ENCODE measurements around the gene CAPNS1. TPM values are rescaled to one million over a fixed set of nuclear protein-coding genes. Genes with fewer than 3 reads are reported as not detected.
A peak's percentile ranks its signal among the peaks of the same experiment; 100 is the strongest.

Gene CAPNS1
- polyA plus RNA-seq, 4 donors = 600 to 1,094 (median 775) TPM

DNA sequence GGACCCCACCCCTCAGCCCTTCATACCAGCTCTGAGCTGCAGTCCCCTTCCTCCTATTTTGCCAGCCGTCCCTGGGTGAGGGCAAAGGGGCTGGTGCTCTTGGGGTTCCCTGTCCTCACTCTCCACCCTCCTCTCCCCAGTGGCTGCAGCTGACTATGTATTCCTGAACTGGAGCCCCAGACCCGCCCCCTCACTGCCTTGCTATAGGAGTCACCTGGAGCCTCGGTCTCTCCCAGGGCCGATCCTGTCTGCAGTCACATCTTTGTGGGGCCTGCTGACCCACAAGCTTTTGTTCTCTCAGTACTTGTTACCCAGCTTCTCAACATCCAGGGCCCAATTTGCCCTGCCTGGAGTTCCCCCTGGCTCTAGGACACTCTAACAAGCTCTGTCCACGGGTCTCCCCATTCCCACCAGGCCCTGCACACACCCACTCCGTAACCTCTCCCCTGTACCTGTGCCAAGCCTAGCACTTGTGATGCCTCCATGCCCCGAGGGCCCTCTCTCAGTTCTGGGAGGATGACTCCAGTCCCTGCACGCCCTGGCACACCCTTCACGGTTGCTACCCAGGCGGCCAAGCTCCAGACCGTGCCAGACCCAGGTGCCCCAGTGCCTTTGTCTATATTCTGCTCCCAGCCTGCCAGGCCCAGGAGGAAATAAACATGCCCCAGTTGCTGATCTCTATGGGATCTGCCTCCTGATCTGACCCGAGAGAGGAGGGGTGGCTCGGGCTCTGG lies 10.0 kb downstream of the CAPNS1 start:
- no peaks in the 10 kb centered on the region for H3K9me3 ChIP-seq (ENCODE audit: control insufficient read depth in 2 of 2, insufficient read depth in 1 of 2, low read depth in 1 of 2, low read length in 1 of 2)
- H3K27me3 ChIP-seq (ENCODE audit: control insufficient read depth in 3 of 3, insufficient read depth in 3 of 3, low read length in 3 of 3) = no peaks in the 10 kb centered on the region
- DNase-seq (no peak), FAIRE-seq (no peak)
- no peaks in the 10 kb centered on the region for H3K4me1 ChIP-seq (ENCODE audit: control insufficient read depth in 3 of 3, insufficient read depth in 2 of 3, low read depth in 1 of 3, low read length in 2 of 3)
- no peak overlapping the region for H3K27ac ChIP-seq (ENCODE audit: low read depth in 1 of 3, low read length in 2 of 3)
- peaks cover 17 to 85% (median 25%) of the 10 kb centered on the region in 3 donors for H3K36me3 ChIP-seq (ENCODE audit: control insufficient read depth in 3 of 3, insufficient read depth in 2 of 3, low read depth in 1 of 3, low read length in 3 of 3)
- no peak overlapping the region for H3K4me3 ChIP-seq (ENCODE audit: low read depth in 1 of 3, low read length in 3 of 3)
- 82 to 84% (median 83%) methylated on average over 13 of the region's 13 CpGs for WGBS, 3 donors

GRCh38 chr19:36150586-36150985 lies 10.7 kb downstream of the CAPNS1 start:
- no peak for DNase-seq
- H3K27me3 ChIP-seq (ENCODE audit: control insufficient read depth in 3 of 3, insufficient read depth in 3 of 3, low read length in 3 of 3) = no peaks in the 10 kb centered on the region
- peak overlapping the region in 1 of 3 donors; percentile 78 for H3K27ac ChIP-seq (ENCODE audit: low read depth in 1 of 3, low read length in 2 of 3)
- WGBS, 3 donors = 71 to 90% (median 89%) methylated on average over 5 of the region's 5 CpGs
- H3K36me3 ChIP-seq (ENCODE audit: control insufficient read depth in 3 of 3, insufficient read depth in 2 of 3, low read depth in 1 of 3, low read length in 3 of 3) = peaks cover 17 to 77% (median 23%) of the 10 kb centered on the region in 3 donors
- no peak overlapping the region for H3K4me3 ChIP-seq (ENCODE audit: low read depth in 1 of 3, low read length in 3 of 3)
- FAIRE-seq = no peak
- H3K4me1 ChIP-seq (ENCODE audit: control insufficient read depth in 3 of 3, insufficient read depth in 2 of 3, low read depth in 1 of 3, low read length in 2 of 3) = no peaks in the 10 kb centered on the region
- H3K9me3 ChIP-seq (ENCODE audit: control insufficient read depth in 2 of 2, insufficient read depth in 1 of 2, low read depth in 1 of 2, low read length in 1 of 2) = no peaks in the 10 kb centered on the region

DNA sequence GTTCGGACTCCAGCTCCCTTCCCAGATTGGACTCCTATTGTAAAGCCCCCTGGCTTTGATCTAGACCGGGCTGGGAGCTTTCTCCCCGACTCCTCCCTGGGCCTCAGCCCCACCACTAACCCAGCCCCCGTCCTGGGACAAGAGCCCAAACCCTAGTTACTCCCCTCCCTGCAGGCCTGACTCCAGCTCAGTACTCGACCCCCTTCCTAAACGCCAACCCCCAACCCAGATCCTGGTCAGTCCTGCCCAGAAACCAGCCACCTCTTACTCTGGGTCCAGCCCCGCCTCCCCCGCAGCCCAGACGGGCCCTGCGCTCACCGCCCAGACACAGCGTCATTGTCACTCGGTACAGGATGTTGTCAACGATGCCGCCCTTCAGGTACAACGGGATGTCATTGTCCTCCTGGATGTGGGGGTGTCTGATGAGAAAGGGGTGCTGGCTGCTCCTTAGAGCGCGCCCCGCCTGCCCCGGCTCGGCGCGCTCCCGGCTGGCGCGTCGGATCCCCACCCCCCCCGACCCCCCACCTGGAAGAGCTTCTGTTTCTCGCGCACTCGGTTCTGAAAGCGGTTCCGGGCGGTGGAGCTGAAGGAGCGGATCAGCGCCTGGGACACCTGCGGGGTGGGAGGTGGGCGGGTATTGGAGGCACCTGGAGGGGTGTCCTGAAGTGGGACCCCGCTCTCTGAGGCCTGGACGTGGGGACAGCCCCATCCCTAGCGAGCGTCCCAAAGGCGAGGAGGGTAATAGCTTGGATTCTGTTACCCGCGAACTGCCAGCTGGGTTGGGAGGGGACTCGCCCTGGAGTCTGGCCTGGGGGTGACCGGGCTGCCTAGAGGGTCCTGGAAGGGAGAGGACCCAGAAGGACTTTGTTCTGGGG lies 11.5 kb downstream of the CAPNS1 start:
- 65 to 93% (median 76%) methylated on average over 44 to 47 of the region's 47 CpGs for WGBS, 3 donors
- Histone ChIP-seq H3K36me3 (ENCODE audit: control insufficient read depth in 3 of 3, insufficient read depth in 2 of 3, low read depth in 1 of 3, low read length in 3 of 3) (peaks cover 12 to 69% (median 20%) of the 10 kb centered on the region in 3 donors), H3K27me3 (ENCODE audit: control insufficient read depth in 3 of 3, insufficient read depth in 3 of 3, low read length in 3 of 3) (no peaks in the 10 kb centered on the region), H3K9me3 (ENCODE audit: control insufficient read depth in 2 of 2, insufficient read depth in 1 of 2, low read depth in 1 of 2, low read length in 1 of 2) (no peaks in the 10 kb centered on the region), H3K27ac (ENCODE audit: low read depth in 1 of 3, low read length in 2 of 3) (peak overlapping the region; percentile 68 to 78 (median 76)), H3K4me3 (ENCODE audit: low read depth in 1 of 3, low read length in 3 of 3) (peak overlapping the region in 2 of 3 donors; percentile 11 to 48), H3K4me1 (ENCODE audit: control insufficient read depth in 3 of 3, insufficient read depth in 2 of 3, low read depth in 1 of 3, low read length in 2 of 3) (no peaks in the 10 kb centered on the region)
- DNase-seq = no peak
- FAIRE-seq = no peak

DNA sequence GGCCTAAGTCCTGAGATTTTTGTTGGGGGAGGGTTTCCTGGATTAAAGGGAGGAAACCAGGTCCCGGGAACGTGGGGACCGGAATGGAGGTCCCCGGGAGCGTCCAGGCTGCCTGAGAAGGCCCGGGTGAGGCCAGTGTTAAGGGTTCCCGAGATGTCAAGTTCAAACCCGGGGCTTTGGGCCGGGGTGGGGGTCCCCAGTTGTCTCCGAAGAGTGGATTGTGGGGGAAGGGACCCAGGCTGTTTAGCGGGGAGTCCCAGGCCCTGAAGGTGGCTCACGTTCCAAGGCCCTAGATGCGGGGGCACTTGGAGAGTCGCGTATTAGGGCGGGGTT lies 12.1 kb downstream of the CAPNS1 start:
- Histone ChIP-seq H3K4me3 (ENCODE audit: low read depth in 1 of 3, low read length in 3 of 3) (peak overlapping the region in 2 of 3 donors; percentile 19 to 48), H3K36me3 (ENCODE audit: control insufficient read depth in 3 of 3, insufficient read depth in 2 of 3, low read depth in 1 of 3, low read length in 3 of 3) (peaks cover 8 to 63% (median 15%) of the 10 kb centered on the region in 3 donors), H3K9me3 (ENCODE audit: control insufficient read depth in 2 of 2, insufficient read depth in 1 of 2, low read depth in 1 of 2, low read length in 1 of 2) (no peaks in the 10 kb centered on the region), H3K27me3 (ENCODE audit: control insufficient read depth in 3 of 3, insufficient read depth in 3 of 3, low read length in 3 of 3) (no peaks in the 10 kb centered on the region), H3K4me1 (ENCODE audit: control insufficient read depth in 3 of 3, insufficient read depth in 2 of 3, low read depth in 1 of 3, low read length in 2 of 3) (no peaks in the 10 kb centered on the region), H3K27ac (ENCODE audit: low read depth in 1 of 3, low read length in 2 of 3) (peak overlapping the region; percentile 68 to 78 (median 76))
- DNase-seq = no peak
- 63 to 89% (median 84%) methylated on average over 15 to 16 of the region's 16 CpGs for WGBS, 3 donors
- no peak for FAIRE-seq

DNA sequence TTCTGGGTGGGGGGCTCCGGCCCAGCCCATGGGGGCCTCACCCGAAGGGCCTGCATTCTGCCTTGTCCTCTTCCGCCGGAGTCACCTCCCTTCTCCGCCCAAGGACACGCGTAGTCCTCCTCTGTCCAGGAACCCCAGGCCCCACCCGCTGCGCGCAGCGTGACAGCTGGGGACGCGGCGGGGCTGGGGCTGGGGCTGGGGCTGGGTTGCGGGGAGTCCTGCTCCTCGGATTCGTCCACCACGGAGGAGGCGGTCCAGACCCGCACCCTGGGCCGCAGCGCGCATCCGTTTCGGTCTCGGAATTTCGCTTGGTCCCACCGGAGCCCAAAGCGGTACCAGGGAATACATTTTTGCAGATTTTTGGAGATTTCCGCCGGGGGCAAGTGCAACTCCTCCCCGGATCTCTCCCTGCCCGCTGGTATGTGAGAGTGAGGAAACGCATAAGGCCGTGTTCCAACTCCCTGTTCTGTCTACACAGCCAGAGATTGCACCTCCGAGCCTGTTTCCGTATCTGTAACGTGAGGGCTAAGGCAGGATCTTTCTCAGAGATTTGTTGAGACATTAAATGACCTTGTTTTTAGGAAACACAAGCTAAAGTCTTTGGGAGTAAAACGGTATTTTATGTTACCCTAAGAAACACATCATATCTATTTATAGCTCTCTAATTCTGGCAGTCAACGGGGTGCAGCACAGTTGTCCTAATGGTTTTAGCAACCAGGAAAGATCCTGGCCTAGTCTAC lies 12.7 kb downstream of the CAPNS1 start, which contains the start of gene COX7A1:
Gene COX7A1, minus strand, starts transcription at position 96 of the 740 bp plus-strand sequence. Its CDS starts 40 bp downstream, at position 56.
- peak within 1 kb of the TSS; percentile 68 to 78 (median 76) for H3K27ac ChIP-seq (ENCODE audit: low read depth in 1 of 3, low read length in 2 of 3)
- 56 to 83% (median 81%) methylated on average over 37 to 40 of the region's 40 CpGs for WGBS, 3 donors
- H3K27me3 ChIP-seq (ENCODE audit: control insufficient read depth in 3 of 3, insufficient read depth in 3 of 3, low read length in 3 of 3) = no peaks in the 10 kb centered on the region
- no peaks in the 10 kb centered on the region for H3K9me3 ChIP-seq (ENCODE audit: control insufficient read depth in 2 of 2, insufficient read depth in 1 of 2, low read depth in 1 of 2, low read length in 1 of 2)
- no peak for DNase-seq
- H3K4me3 ChIP-seq (ENCODE audit: low read depth in 1 of 3, low read length in 3 of 3) = peak within 1 kb of the TSS in 2 of 3 donors; percentile 19 to 48
- no peak for FAIRE-seq
- peaks cover 8 to 59% (median 12%) of the 10 kb centered on the region in 3 donors for H3K36me3 ChIP-seq (ENCODE audit: control insufficient read depth in 3 of 3, insufficient read depth in 2 of 3, low read depth in 1 of 3, low read length in 3 of 3)
- H3K4me1 ChIP-seq (ENCODE audit: control insufficient read depth in 3 of 3, insufficient read depth in 2 of 3, low read depth in 1 of 3, low read length in 2 of 3) = no peaks in the 10 kb centered on the region

GRCh38 chr19:36153126-36153525 lies 13.3 kb downstream of the CAPNS1 start:
- DNase-seq = no peak
- no peak for FAIRE-seq
- Histone ChIP-seq H3K27ac (ENCODE audit: low read depth in 1 of 3, low read length in 2 of 3) (peak overlapping the region in 1 of 3 donors; percentile 78), H3K36me3 (ENCODE audit: control insufficient read depth in 3 of 3, insufficient read depth in 2 of 3, low read depth in 1 of 3, low read length in 3 of 3) (peaks cover 4 to 53% (median 7%) of the 10 kb centered on the region in 3 donors), H3K9me3 (ENCODE audit: control insufficient read depth in 2 of 2, insufficient read depth in 1 of 2, low read depth in 1 of 2, low read length in 1 of 2) (no peaks in the 10 kb centered on the region), H3K4me3 (ENCODE audit: low read depth in 1 of 3, low read length in 3 of 3) (no peak overlapping the region), H3K4me1 (ENCODE audit: control insufficient read depth in 3 of 3, insufficient read depth in 2 of 3, low read depth in 1 of 3, low read length in 2 of 3) (no peaks in the 10 kb centered on the region), H3K27me3 (ENCODE audit: control insufficient read depth in 3 of 3, insufficient read depth in 3 of 3, low read length in 3 of 3) (no peaks in the 10 kb centered on the region)
- 93 to 97% (median 96%) methylated on average over 10 of the region's 10 CpGs for WGBS, 3 donors

GRCh38 chr19:36160821-36161596 lies 21.1 kb downstream of the CAPNS1 start:
- no peaks in the 10 kb centered on the region for H3K4me1 ChIP-seq (ENCODE audit: control insufficient read depth in 3 of 3, insufficient read depth in 2 of 3, low read depth in 1 of 3, low read length in 2 of 3)
- WGBS, 3 donors = 86 to 92% (median 87%) methylated on average over 7 of the region's 7 CpGs
- H3K4me3 ChIP-seq (ENCODE audit: low read depth in 1 of 3, low read length in 3 of 3) = no peak overlapping the region
- no peak for FAIRE-seq
- no peak for DNase-seq
- H3K9me3 ChIP-seq (ENCODE audit: control insufficient read depth in 2 of 2, insufficient read depth in 1 of 2, low read depth in 1 of 2, low read length in 1 of 2) = no peaks in the 10 kb centered on the region
- H3K36me3 ChIP-seq (ENCODE audit: control insufficient read depth in 3 of 3, insufficient read depth in 2 of 3, low read depth in 1 of 3, low read length in 3 of 3) = peaks cover 0 to 16% (median 0%) of the 10 kb centered on the region in 3 donors
- H3K27me3 ChIP-seq (ENCODE audit: control insufficient read depth in 3 of 3, insufficient read depth in 3 of 3, low read length in 3 of 3) = no peaks in the 10 kb centered on the region
- H3K27ac ChIP-seq (ENCODE audit: low read depth in 1 of 3, low read length in 2 of 3) = no peak overlapping the region
